Measurements from ENCODE around the gene PAPPA2. TPM values are rescaled to one million over a fixed set of nuclear protein-coding genes. Genes with fewer than 3 reads are reported as not detected.

The PAPPA2 gene
- total and polyA plus RNA-seq, 2 donors (not counting 1 experiment from before 2014, with no cell fraction given), result not detected

- ChIA-PET CTCF (no interaction called here), POLR2A (no interaction called here)
- Histone ChIP-seq H3K4me2 (replicated peaks; ENCODE audit: low read depth, low read length, poor library complexity, severe bottlenecking) (no peak overlapping the region), H3K27ac (ENCODE audit: low read length in 2 of 2) (no peak overlapping the region), H3K9me3 (ENCODE audit: control extremely low read depth in 1 of 3, control insufficient read depth in 2 of 3, insufficient read depth in 1 of 3, low read length in 2 of 3) (no peaks in the 10 kb centered on the region), H2AFZ (ENCODE audit: insufficient read depth, low read depth, low read length, poor library complexity, severe bottlenecking) (no peak overlapping the region), H3K79me2 (ENCODE audit: control insufficient read depth, insufficient read depth, low read length) (no peaks in the 10 kb centered on the region), H3K4me3 (ENCODE audit: control extremely low read depth in 1 of 5, extremely low read depth in 1 of 5, insufficient read depth in 1 of 5, low read depth in 2 of 5, low read length in 4 of 5) (no peak overlapping the region), H3K9ac (ENCODE audit: low read length) (no peak overlapping the region), H3K27me3 (replicated peaks in 1 of 4; ENCODE audit: control extremely low read depth in 1 of 4, control insufficient read depth in 3 of 4, insufficient read depth in 4 of 4, low read length in 3 of 4) (no peaks in the 10 kb centered on the region), H4K20me1 (ENCODE audit: control insufficient read depth, insufficient read depth, low read length, poor library complexity, severe bottlenecking) (no peaks in the 10 kb centered on the region), H3K4me1 (ENCODE audit: control insufficient read depth in 2 of 2, insufficient read depth in 2 of 2, low read length in 2 of 2) (no peaks in the 10 kb centered on the region), H3K36me3 (replicated peaks in 1 of 2; ENCODE audit: control extremely low read depth in 1 of 2, control insufficient read depth in 1 of 2, extremely low read depth in 1 of 2, insufficient read depth in 2 of 2, low read length in 1 of 2) (no peaks in the 10 kb centered on the region)
- Mint-ChIP-seq H3K4me3 (no peak overlapping the region), H3K27ac (no peak overlapping the region), H3K9me3 (ENCODE audit: insufficient read depth) (no peaks in the 10 kb centered on the region), H3K4me1 (no peaks in the 10 kb centered on the region), H3K27me3 (peaks cover 24% of the 10 kb centered on the region)
- DNase-seq (no peak), ATAC-seq (ENCODE audit: low read depth) (no peak)
- TF ChIP-seq CTCF (IDR thresholded peaks at IDR 0.05) (no peak), EZH2 (IDR thresholded peaks at IDR 0.05; ENCODE audit: borderline replicate concordance, insufficient read depth, low read depth, low read length, poor library complexity, severe bottlenecking) (no peak)
- intact Hi-C loops (cut with micrococcal nuclease), result no loop called here
- 50% methylated on average over 1 of the region's 1 CpG for WGBS (ENCODE audit: insufficient coverage)
Observed at GRCh38 chr1:176696689-176697088, 233.7 kb downstream of the PAPPA2 start.

- Histone ChIP-seq H3K27me3 (replicated peaks in 1 of 4; ENCODE audit: control extremely low read depth in 1 of 4, control insufficient read depth in 3 of 4, insufficient read depth in 4 of 4, low read length in 3 of 4) (peaks cover 0 to 4% (median 0%) of the 10 kb centered on the region in 4 experiments), H3K27ac (ENCODE audit: low read length in 2 of 2) (no peak overlapping the region), H2AFZ (ENCODE audit: insufficient read depth, low read depth, low read length, poor library complexity, severe bottlenecking) (no peak overlapping the region), H4K20me1 (ENCODE audit: control insufficient read depth, insufficient read depth, low read length, poor library complexity, severe bottlenecking) (no peaks in the 10 kb centered on the region), H3K4me3 (ENCODE audit: control extremely low read depth in 1 of 5, extremely low read depth in 1 of 5, insufficient read depth in 1 of 5, low read depth in 2 of 5, low read length in 4 of 5) (no peak overlapping the region), H3K9ac (ENCODE audit: low read length) (no peak overlapping the region), H3K4me2 (replicated peaks; ENCODE audit: low read depth, low read length, poor library complexity, severe bottlenecking) (no peak overlapping the region), H3K79me2 (ENCODE audit: control insufficient read depth, insufficient read depth, low read length) (no peaks in the 10 kb centered on the region), H3K9me3 (ENCODE audit: control extremely low read depth in 1 of 3, control insufficient read depth in 2 of 3, insufficient read depth in 1 of 3, low read length in 2 of 3) (no peaks in the 10 kb centered on the region), H3K4me1 (ENCODE audit: control insufficient read depth in 2 of 2, insufficient read depth in 2 of 2, low read length in 2 of 2) (no peaks in the 10 kb centered on the region), H3K36me3 (replicated peaks in 1 of 2; ENCODE audit: control extremely low read depth in 1 of 2, control insufficient read depth in 1 of 2, extremely low read depth in 1 of 2, insufficient read depth in 2 of 2, low read length in 1 of 2) (no peaks in the 10 kb centered on the region)
- no peaks in the 10 kb centered on the region for H3K4me1 Mint-ChIP-seq
- H3K9me3 Mint-ChIP-seq (ENCODE audit: insufficient read depth), result no peaks in the 10 kb centered on the region
- H3K4me3 Mint-ChIP-seq, result no peak overlapping the region
- ChIA-PET POLR2A (no interaction called here), CTCF (no interaction called here)
- no peak for ATAC-seq (ENCODE audit: low read depth)
- no peak overlapping the region for H3K27ac Mint-ChIP-seq
- intact Hi-C loops (cut with micrococcal nuclease), result no loop called here
- no peak for TF ChIP-seq CTCF (IDR thresholded peaks at IDR 0.05)
- TF ChIP-seq EZH2 (IDR thresholded peaks at IDR 0.05; ENCODE audit: borderline replicate concordance, insufficient read depth, low read depth, low read length, poor library complexity, severe bottlenecking), result no peak
- no peak for DNase-seq
- peaks cover 21% of the 10 kb centered on the region for H3K27me3 Mint-ChIP-seq
- WGBS (ENCODE audit: insufficient coverage), result no CpG with 5 or more reads among the region's 2 CpGs
Observed at GRCh38 chr1:176699821-176700220, 236.8 kb downstream of the PAPPA2 start.

All from B cell (primary cell).